ENCODE data around the gene FAM171A1. TPM values are rescaled to one million over a fixed set of nuclear protein-coding genes. Genes with fewer than 3 reads are reported as not detected.

The FAM171A1 gene
- total RNA-seq = 21.0 and 23.4 TPM in 2 replicates

GRCh38 chr10:15370856-15371701 lies at the start of gene FAM171A1:
Gene FAM171A1, minus strand, starts transcription at chr10:15371289. Its CDS starts 237 bp downstream, at chr10:15371052.

GRCh38 chr10:15168291-15168785 lies 202.8 kb downstream of the FAM171A1 start, which contains the start of gene NMT2:
Gene NMT2, minus strand, starts transcription at chr10:15168693. Its CDS starts 81 bp downstream, at chr10:15168612.

Other genes with a start within 250 kb of the FAM171A1 start
- 25.6 and 28.5 TPM in 2 replicates for gene NMT2, start 202.6 kb downstream of the FAM171A1 start, total RNA-seq